ENCODE results near the gene PCED1B.
A peak's percentile ranks its signal among the peaks of the same experiment; 100 is the strongest.

PCED1B gene

GRCh38 chr12:47268501-47269454, 189.4 kb downstream of the PCED1B start:
- no peaks in the 10 kb centered on the region for H3K36me3 ChIP-seq (ENCODE audit: control insufficient read depth, insufficient read depth, low read length)
- TF ChIP-seq CTCF (IDR thresholded peaks at IDR 0.05; ENCODE audit: insufficient read depth, low read length, poor library complexity, severe bottlenecking) = no peak
- peak; percentile 32 for DNase-seq (ENCODE audit: extremely low read depth, insufficient read length)
- no peak overlapping the region for H3K4me3 ChIP-seq (replicated peaks; ENCODE audit: low read depth, low read length)
- no peaks in the 10 kb centered on the region for H3K27me3 ChIP-seq (replicated peaks; ENCODE audit: control insufficient read depth, insufficient read depth, low read length)

GRCh38 chr12:47269916-47270315, 190.5 kb downstream of the PCED1B start:
- no peak overlapping the region for H3K4me3 ChIP-seq (replicated peaks; ENCODE audit: low read depth, low read length)
- no peaks in the 10 kb centered on the region for H3K36me3 ChIP-seq (ENCODE audit: control insufficient read depth, insufficient read depth, low read length)
- no peak for TF ChIP-seq CTCF (IDR thresholded peaks at IDR 0.05; ENCODE audit: insufficient read depth, low read length, poor library complexity, severe bottlenecking)

GRCh38 chr12:47270782-47271664, 191.6 kb downstream of the PCED1B start:
- no peaks in the 10 kb centered on the region for H3K27me3 ChIP-seq (replicated peaks; ENCODE audit: control insufficient read depth, insufficient read depth, low read length)
- H3K36me3 ChIP-seq (ENCODE audit: control insufficient read depth, insufficient read depth, low read length) = no peaks in the 10 kb centered on the region
- TF ChIP-seq CTCF (IDR thresholded peaks at IDR 0.05; ENCODE audit: insufficient read depth, low read length, poor library complexity, severe bottlenecking) = no peak
- no peak for DNase-seq (ENCODE audit: extremely low read depth, insufficient read length)
- H3K4me3 ChIP-seq (replicated peaks; ENCODE audit: low read depth, low read length) = no peak overlapping the region

More at GRCh38 chr12:47269916-47270315, 190.5 kb downstream of the PCED1B start:
- DNase-seq (ENCODE audit: extremely low read depth, insufficient read length) = no peak
- H3K27me3 ChIP-seq (replicated peaks; ENCODE audit: control insufficient read depth, insufficient read depth, low read length) = no peaks in the 10 kb centered on the region

GRCh38 chr12:47271800-47272239, 192.4 kb downstream of the PCED1B start:
- H3K36me3 ChIP-seq (ENCODE audit: control insufficient read depth, insufficient read depth, low read length) = no peaks in the 10 kb centered on the region
- no peak for TF ChIP-seq CTCF (IDR thresholded peaks at IDR 0.05; ENCODE audit: insufficient read depth, low read length, poor library complexity, severe bottlenecking)
- H3K4me3 ChIP-seq (replicated peaks; ENCODE audit: low read depth, low read length) = no peak overlapping the region
- no peak for DNase-seq (ENCODE audit: extremely low read depth, insufficient read length)
- H3K27me3 ChIP-seq (replicated peaks; ENCODE audit: control insufficient read depth, insufficient read depth, low read length) = no peaks in the 10 kb centered on the region

- TF ChIP-seq CTCF (IDR thresholded peaks at IDR 0.05; ENCODE audit: insufficient read depth, low read length, poor library complexity, severe bottlenecking) = no peak
- H3K4me3 ChIP-seq (replicated peaks; ENCODE audit: low read depth, low read length) = no peak overlapping the region
- H3K27me3 ChIP-seq (replicated peaks; ENCODE audit: control insufficient read depth, insufficient read depth, low read length) = no peaks in the 10 kb centered on the region
- no peak for DNase-seq (ENCODE audit: extremely low read depth, insufficient read length)
- no peaks in the 10 kb centered on the region for H3K36me3 ChIP-seq (ENCODE audit: control insufficient read depth, insufficient read depth, low read length)
These were observed 193.2 kb downstream of the PCED1B start for GRCh38 chr12:47272412-47273190.

All from GM06990 (cell line).